WTC11 (cell line): ENCODE measurements around the gene BCL11A. TPM values are rescaled to one million over a fixed set of nuclear protein-coding genes. Genes with fewer than 3 reads are reported as not detected.

ENCODE experiments used
- ATAC-seq: fragments of 200-7000 bp; cut with Tn5 transposase; 2 replicates; pipeline ENCODE4 v1.10.0; 2021; ENCODE audit warnings: mild to moderate bottlenecking, moderate library complexity
- CTCF ChIA-PET: fragments of 300-600 bp; sonication (Branson Sonifier 250); formaldehyde crosslinking; loops from one replicate; lab custom pipeline; 2021; ENCODE audit warnings: antibody characterized with exemption; lab: Charles Lee
- POLR2A ChIA-PET: fragments of 350-600 bp; sonication (Branson Sonifier 250); formaldehyde crosslinking; loops from one replicate; lab custom pipeline; 2021; ENCODE audit warnings: antibody characterized with exemption; lab: Charles Lee
- DNase-seq: peaks from one replicate; pipeline ENCODE4 v3.0.0; 2021; ENCODE audit warnings: low spot score
- H3K27ac Mint-ChIP-seq: 2 replicates; pipeline ENCODE4 v1.8.0; 2021; ENCODE audit warnings: mixed read lengths
- H3K27me3 Mint-ChIP-seq: 2 replicates; pipeline ENCODE4 v1.8.0; 2021; ENCODE audit warnings: low read depth, mild to moderate bottlenecking, moderate library complexity, mixed read lengths
- H3K36me3 Mint-ChIP-seq: 2 replicates; pipeline ENCODE4 v1.8.0; 2021; ENCODE audit warnings: mixed read lengths
- H3K4me1 Mint-ChIP-seq: 2 replicates; pipeline ENCODE4 v1.8.0; 2022; ENCODE audit warnings: mixed read lengths
- H3K4me3 Mint-ChIP-seq: 2 replicates; pipeline ENCODE4 v1.8.0; 2021; ENCODE audit warnings: mild to moderate bottlenecking, moderate library complexity, mixed read lengths
- H3K9me3 Mint-ChIP-seq: 2 replicates; pipeline ENCODE4 v1.8.0; 2021; ENCODE audit warnings: mixed read lengths
- CBFB ChIP-seq: sonication (generic); formaldehyde crosslinking; IDR thresholded peaks from 2 replicates; pipeline ENCODE4 v1.8.1; 2022; ENCODE audit warnings: mild to moderate bottlenecking, low read depth, missing genetic modification reagents
- E2F5 ChIP-seq: sonication (generic); formaldehyde crosslinking; IDR thresholded peaks from 2 replicates; pipeline ENCODE4 v1.8.1; 2022; ENCODE audit warnings: mild to moderate bottlenecking, moderate library complexity, missing genetic modification reagents
- EMX1 ChIP-seq: fragments of 250-450 bp; sonication (Bioruptor Pico); IDR thresholded peaks from 2 replicates; pipeline ENCODE4 v1.8.0; 2021; ENCODE audit warnings: mild to moderate bottlenecking
- ESRRA ChIP-seq: sonication (generic); formaldehyde crosslinking; IDR thresholded peaks from 2 replicates; pipeline ENCODE4 v1.8.1; 2022; ENCODE audit warnings: mild to moderate bottlenecking, missing genetic modification reagents, borderline replicate concordance
- FOXJ3 ChIP-seq: sonication (generic); formaldehyde crosslinking; IDR thresholded peaks from 2 replicates; pipeline ENCODE4 v1.9.0; 2021; ENCODE audit warnings: missing genetic modification reagents, mild to moderate bottlenecking, borderline replicate concordance
- GABPB1 ChIP-seq: sonication (generic); formaldehyde crosslinking; IDR thresholded peaks from 2 replicates; pipeline ENCODE4 v1.8.1; 2023; ENCODE audit warnings: mild to moderate bottlenecking, missing genetic modification reagents
- GRHL2 ChIP-seq: fragments of 250-450 bp; sonication (Bioruptor Pico); IDR thresholded peaks from 2 replicates; pipeline ENCODE4 v1.8.0; 2022; ENCODE audit warnings: mild to moderate bottlenecking, moderate library complexity; ENCODE audit not compliant: insufficient replicate concordance, severe bottlenecking
- GTF2I ChIP-seq: fragments of 250-450 bp; sonication (Bioruptor Pico); conservative IDR thresholded peaks from 2 replicates; pipeline ENCODE4 v1.4.0; 2021; ENCODE audit warnings: mild to moderate bottlenecking
- HMGXB4 ChIP-seq: sonication (generic); formaldehyde crosslinking; IDR thresholded peaks from 2 replicates; pipeline ENCODE4 v1.8.1; 2023; ENCODE audit warnings: mild to moderate bottlenecking, moderate library complexity, missing genetic modification reagents
- IRF1 ChIP-seq: sonication (generic); formaldehyde crosslinking; IDR thresholded peaks from 2 replicates; pipeline ENCODE4 v1.8.0; 2023; ENCODE audit warnings: missing genetic modification reagents
- JUN ChIP-seq: sonication (generic); formaldehyde crosslinking; IDR thresholded peaks from 2 replicates; pipeline ENCODE4 v1.8.0; 2023; ENCODE audit warnings: mild to moderate bottlenecking, missing genetic modification reagents
- PREB ChIP-seq: sonication (generic); formaldehyde crosslinking; IDR thresholded peaks from 2 replicates; pipeline ENCODE4 v1.8.1; 2022; ENCODE audit warnings: mild to moderate bottlenecking, missing genetic modification reagents, moderate library complexity, borderline replicate concordance
- PRRX2 ChIP-seq: fragments of 250-450 bp; sonication (Bioruptor Pico); IDR thresholded peaks from 2 replicates; pipeline ENCODE4 v1.8.0; 2021; ENCODE audit warnings: mild to moderate bottlenecking
- RELA ChIP-seq: sonication (generic); formaldehyde crosslinking; IDR thresholded peaks from 2 replicates; pipeline ENCODE4 v1.8.1; 2022; ENCODE audit warnings: missing genetic modification reagents, mild to moderate bottlenecking, borderline replicate concordance
- RORB ChIP-seq: fragments of 250-450 bp; sonication (Bioruptor Pico); IDR thresholded peaks from 2 replicates; pipeline ENCODE4 v1.9.0; 2021; ENCODE audit warnings: mild to moderate bottlenecking
- SMAD4 ChIP-seq: sonication (generic); formaldehyde crosslinking; IDR thresholded peaks from 2 replicates; pipeline ENCODE4 v1.8.0; 2022; ENCODE audit warnings: mild to moderate bottlenecking, missing genetic modification reagents
- SP1 ChIP-seq: sonication (generic); formaldehyde crosslinking; conservative IDR thresholded peaks from 2 replicates; pipeline ENCODE4 v1.8.1; 2022; ENCODE audit warnings: missing genetic modification reagents
- TCF7 ChIP-seq: sonication (generic); formaldehyde crosslinking; IDR thresholded peaks from 2 replicates; pipeline ENCODE4 v1.8.0; 2022; ENCODE audit warnings: mild to moderate bottlenecking, low read depth, missing genetic modification reagents, moderate library complexity
- TP53 ChIP-seq: sonication (generic); formaldehyde crosslinking; IDR thresholded peaks from 2 replicates; pipeline ENCODE4 v1.8.1; 2023; ENCODE audit warnings: mild to moderate bottlenecking, missing genetic modification reagents
- USF1 ChIP-seq: sonication (generic); formaldehyde crosslinking; IDR thresholded peaks from 2 replicates; pipeline ENCODE4 v1.8.0; 2022; ENCODE audit warnings: mild to moderate bottlenecking, missing genetic modification reagents
- USF2 ChIP-seq: sonication (generic); formaldehyde crosslinking; IDR thresholded peaks from 2 replicates; pipeline ENCODE4 v1.8.1; 2023; ENCODE audit warnings: mild to moderate bottlenecking, missing genetic modification reagents, moderate library complexity
- ZBTB21 ChIP-seq: sonication (generic); formaldehyde crosslinking; IDR thresholded peaks from 2 replicates; pipeline ENCODE4 v1.8.1; 2023; ENCODE audit warnings: mild to moderate bottlenecking, missing genetic modification reagents, borderline replicate concordance
- ZMAT4 ChIP-seq: fragments of 250-450 bp; sonication (Bioruptor Pico); IDR thresholded peaks from 2 replicates; pipeline ENCODE4 v1.9.0; 2021; ENCODE audit warnings: mild to moderate bottlenecking
- ZNF232 ChIP-seq: sonication (generic); formaldehyde crosslinking; IDR thresholded peaks from 2 replicates; pipeline ENCODE4 v1.8.0; 2022; ENCODE audit warnings: mild to moderate bottlenecking, missing genetic modification reagents
- ZNF416 ChIP-seq: fragments of 250-450 bp; sonication (Bioruptor Pico); IDR thresholded peaks from 2 replicates; pipeline ENCODE4 v1.9.0; 2021; ENCODE audit warnings: mild to moderate bottlenecking, inconsistent platforms
- ZSCAN18 ChIP-seq: fragments of 250-450 bp; sonication (Bioruptor Pico); IDR thresholded peaks from 2 replicates; pipeline ENCODE4 v2.1.2; 2022; ENCODE audit warnings: mild to moderate bottlenecking, moderate library complexity
- total RNA-seq: library from RNA; stranded (reverse); gene quantifications from 3 replicates; pipeline ENCODE4 v1.2.3, GENCODE V29; 2021

The BCL11A gene
- total RNA-seq, 1 experiment from 2014 or later, result 53.2 TPM

GRCh38 chr2:60441800-60442199, 111.7 kb downstream of the BCL11A start:
- TF ChIP-seq ZSCAN18 (CRISPR knock-in tag) (no peak), ZNF232 (CRISPR knock-in tag) (no peak), ESRRA (CRISPR knock-in tag) (no peak), CBFB (CRISPR knock-in tag) (no peak), PREB (no peak), USF2 (no peak), ZMAT4 (CRISPR knock-in tag) (no peak), IRF1 (no peak), RORB (no peak), FOXJ3 (CRISPR knock-in tag) (no peak), HMGXB4 (CRISPR knock-in tag) (no peak), TCF7 (CRISPR knock-in tag) (no peak), EMX1 (no peak), ZNF416 (CRISPR knock-in tag) (no peak), SP1 (CRISPR knock-in tag) (no peak), TP53 (CRISPR knock-in tag) (no peak), E2F5 (no peak), GRHL2 (CRISPR knock-in tag) (no peak), JUN (no peak), GABPB1 (no peak)
- ChIA-PET CTCF (no interaction called here), POLR2A (no interaction called here)
- ATAC-seq (no peak), DNase-seq (no peak)
- no peak overlapping the region for H3K27ac Mint-ChIP-seq
- no peak overlapping the region for H3K4me3 Mint-ChIP-seq
- peaks cover 25% of the 10 kb centered on the region for H3K27me3 Mint-ChIP-seq
- H3K36me3 Mint-ChIP-seq, result no peaks in the 10 kb centered on the region
- H3K4me1 Mint-ChIP-seq, result peaks cover 46% of the 10 kb centered on the region
- no peaks in the 10 kb centered on the region for H3K9me3 Mint-ChIP-seq

- POLR2A ChIA-PET, result no interaction called here
- peak; percentile 12; the same call in 1 of the 2 replicates for ATAC-seq
- TF ChIP-seq E2F5 (no peak), SMAD4 (CRISPR knock-in tag) (no peak), RELA (CRISPR knock-in tag) (no peak), ZBTB21 (CRISPR knock-in tag) (no peak), USF1 (CRISPR knock-in tag) (no peak), PRRX2 (CRISPR knock-in tag) (no peak), GTF2I (no peak)
These were observed 112.7 kb downstream of the BCL11A start for GRCh38 chr2:60440767-60441163.

More at GRCh38 chr2:60440767-60441163, 112.7 kb downstream of the BCL11A start:
- DNase-seq, result no peak
- peaks cover 41% of the 10 kb centered on the region for H3K4me1 Mint-ChIP-seq
- no peak overlapping the region for H3K27ac Mint-ChIP-seq
- no peaks in the 10 kb centered on the region for H3K36me3 Mint-ChIP-seq
- no peak overlapping the region for H3K4me3 Mint-ChIP-seq
- H3K27me3 Mint-ChIP-seq, result peaks cover 25% of the 10 kb centered on the region
- CTCF ChIA-PET, result interaction anchor here (0.6 to 2.0 kb wide), 5 partner anchors 18 to 683 kb away, joined by 3 to 8 read pairs (median 3); no protein-coding TSS in a partner anchor
- no peaks in the 10 kb centered on the region for H3K9me3 Mint-ChIP-seq
